ENCODE results near the gene MRPS11. TPM values are rescaled to one million over a fixed set of nuclear protein-coding genes. Genes with fewer than 3 reads are reported as not detected.

Gene MRPS11
- total RNA-seq, 1 donor = 17.7 TPM

DNA sequence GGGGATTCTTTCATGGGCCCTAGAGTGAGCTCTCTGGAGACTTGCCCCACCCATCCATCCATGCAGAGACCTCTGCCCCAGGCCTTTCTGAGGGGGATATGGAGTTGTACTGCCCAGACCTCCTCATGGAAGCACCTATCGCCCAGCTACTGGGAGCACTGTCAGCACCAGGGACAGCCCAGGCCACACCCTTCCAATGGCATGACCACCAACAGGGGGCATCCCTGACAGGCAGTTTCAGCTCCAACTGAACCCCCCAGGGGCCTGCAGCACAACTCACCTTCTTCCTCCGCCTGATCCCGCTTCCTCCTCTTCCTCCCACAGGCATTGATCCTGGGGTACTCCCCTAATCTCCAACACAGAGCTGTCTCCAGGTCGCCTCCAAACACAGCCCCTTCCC, 21.8 kb downstream of the MRPS11 start:
- no peak overlapping the region for H2AFZ ChIP-seq (ENCODE audit: low read length)
- no peak overlapping the region for H3K4me2 ChIP-seq (ENCODE audit: insufficient read depth, low read length)
- no peaks in the 10 kb centered on the region for H3K79me2 ChIP-seq (ENCODE audit: insufficient read depth, low read length)
- no peaks in the 10 kb centered on the region for H3K27me3 ChIP-seq (ENCODE audit: insufficient read depth, low read length)
- no peaks in the 10 kb centered on the region for H3K9me3 ChIP-seq (ENCODE audit: low read depth, low read length)
- H3K4me1 ChIP-seq (ENCODE audit: insufficient read depth, low read length) = peaks cover 8% of the 10 kb centered on the region
- no peaks in the 10 kb centered on the region for H4K20me1 ChIP-seq (ENCODE audit: insufficient read depth, low read length)
- DNase-seq (ENCODE audit: insufficient read length, low spot score, missing footprints) = no peak
- TF ChIP-seq, protein P1, sequence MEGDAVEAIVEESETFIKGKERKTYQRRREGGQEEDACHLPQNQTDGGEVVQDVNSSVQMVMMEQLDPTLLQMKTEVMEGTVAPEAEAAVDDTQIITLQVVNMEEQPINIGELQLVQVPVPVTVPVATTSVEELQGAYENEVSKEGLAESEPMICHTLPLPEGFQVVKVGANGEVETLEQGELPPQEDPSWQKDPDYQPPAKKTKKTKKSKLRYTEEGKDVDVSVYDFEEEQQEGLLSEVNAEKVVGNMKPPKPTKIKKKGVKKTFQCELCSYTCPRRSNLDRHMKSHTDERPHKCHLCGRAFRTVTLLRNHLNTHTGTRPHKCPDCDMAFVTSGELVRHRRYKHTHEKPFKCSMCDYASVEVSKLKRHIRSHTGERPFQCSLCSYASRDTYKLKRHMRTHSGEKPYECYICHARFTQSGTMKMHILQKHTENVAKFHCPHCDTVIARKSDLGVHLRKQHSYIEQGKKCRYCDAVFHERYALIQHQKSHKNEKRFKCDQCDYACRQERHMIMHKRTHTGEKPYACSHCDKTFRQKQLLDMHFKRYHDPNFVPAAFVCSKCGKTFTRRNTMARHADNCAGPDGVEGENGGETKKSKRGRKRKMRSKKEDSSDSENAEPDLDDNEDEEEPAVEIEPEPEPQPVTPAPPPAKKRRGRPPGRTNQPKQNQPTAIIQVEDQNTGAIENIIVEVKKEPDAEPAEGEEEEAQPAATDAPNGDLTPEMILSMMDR (IDR thresholded peaks at IDR 0.05; ENCODE audit: extremely low read depth, low read depth, low read length) = no peak
- no peak overlapping the region for H3K4me3 ChIP-seq (ENCODE audit: insufficient read depth, low read length)
- H3K27ac ChIP-seq (ENCODE audit: low read depth, low read length) = no peak overlapping the region
- H3K36me3 ChIP-seq (ENCODE audit: insufficient read depth, low read length) = no peaks in the 10 kb centered on the region

DNA sequence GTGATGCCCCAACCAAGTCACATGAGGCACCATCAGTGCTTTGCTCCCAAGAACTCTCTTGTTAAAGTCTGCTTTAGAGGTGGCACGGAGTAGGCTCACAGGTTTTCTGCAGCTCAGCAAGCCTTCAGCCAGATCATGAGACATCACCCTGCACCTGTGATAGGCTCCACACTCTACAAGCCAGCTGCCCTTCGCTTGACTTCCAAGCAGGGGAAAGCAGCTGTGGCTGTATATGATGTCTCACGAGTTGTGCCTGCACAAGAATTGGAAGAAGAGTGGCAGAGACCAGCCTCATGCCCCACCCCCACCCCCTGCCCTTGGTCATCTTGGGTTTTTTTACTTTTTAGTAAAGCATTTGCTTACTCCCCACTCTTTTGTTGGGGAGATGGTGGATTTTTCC, 22.5 kb downstream of the MRPS11 start:
- no peak for DNase-seq (ENCODE audit: insufficient read length, low spot score, missing footprints)
- no peak overlapping the region for H3K27ac ChIP-seq (ENCODE audit: low read depth, low read length)
- no peaks in the 10 kb centered on the region for H4K20me1 ChIP-seq (ENCODE audit: insufficient read depth, low read length)
- H3K4me3 ChIP-seq (ENCODE audit: insufficient read depth, low read length) = no peak overlapping the region
- H2AFZ ChIP-seq (ENCODE audit: low read length) = no peak overlapping the region
- H3K4me2 ChIP-seq (ENCODE audit: insufficient read depth, low read length) = no peak overlapping the region
- TF ChIP-seq, protein P1 (IDR thresholded peaks at IDR 0.05; ENCODE audit: extremely low read depth, low read depth, low read length) = no peak
- no peaks in the 10 kb centered on the region for H3K9me3 ChIP-seq (ENCODE audit: low read depth, low read length)
- H3K27me3 ChIP-seq (ENCODE audit: insufficient read depth, low read length) = no peaks in the 10 kb centered on the region
- H3K36me3 ChIP-seq (ENCODE audit: insufficient read depth, low read length) = no peaks in the 10 kb centered on the region
- H3K4me1 ChIP-seq (ENCODE audit: insufficient read depth, low read length) = peaks cover 7% of the 10 kb centered on the region
- H3K79me2 ChIP-seq (ENCODE audit: insufficient read depth, low read length) = no peaks in the 10 kb centered on the region

DNA sequence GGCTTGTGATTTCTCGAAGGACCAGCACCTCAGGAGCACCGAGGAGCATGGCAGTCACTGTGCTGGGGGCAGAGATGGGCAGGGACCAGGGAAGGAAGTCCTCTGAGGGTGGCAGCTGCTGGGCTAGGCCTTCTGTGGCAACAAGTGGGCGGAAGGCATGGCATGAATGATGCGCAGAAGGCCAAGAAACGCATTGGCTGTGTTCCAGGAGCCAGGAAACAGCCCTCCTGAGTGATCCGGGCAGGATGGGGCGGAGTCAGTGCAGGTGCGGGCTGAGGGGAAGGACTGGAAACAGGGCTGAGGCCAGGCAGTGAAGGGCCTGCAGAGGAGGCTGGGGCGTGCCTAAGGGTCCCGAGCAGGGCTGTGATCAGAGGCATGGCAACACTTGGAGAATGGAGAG, 23.6 kb downstream of the MRPS11 start:
- DNase-seq (ENCODE audit: insufficient read length, low spot score, missing footprints) = no peak
- Histone ChIP-seq H3K9me3 (ENCODE audit: low read depth, low read length) (no peaks in the 10 kb centered on the region), H3K27ac (ENCODE audit: low read depth, low read length) (no peak overlapping the region), H3K36me3 (ENCODE audit: insufficient read depth, low read length) (no peaks in the 10 kb centered on the region), H3K79me2 (ENCODE audit: insufficient read depth, low read length) (no peaks in the 10 kb centered on the region), H4K20me1 (ENCODE audit: insufficient read depth, low read length) (no peaks in the 10 kb centered on the region), H3K4me1 (ENCODE audit: insufficient read depth, low read length) (peaks cover 4% of the 10 kb centered on the region), H3K27me3 (ENCODE audit: insufficient read depth, low read length) (no peaks in the 10 kb centered on the region), H3K4me3 (ENCODE audit: insufficient read depth, low read length) (no peak overlapping the region), H2AFZ (ENCODE audit: low read length) (no peak overlapping the region), H3K4me2 (ENCODE audit: insufficient read depth, low read length) (no peak overlapping the region)
- TF ChIP-seq, protein P1 (IDR thresholded peaks at IDR 0.05; ENCODE audit: extremely low read depth, low read depth, low read length) = no peak

DNA sequence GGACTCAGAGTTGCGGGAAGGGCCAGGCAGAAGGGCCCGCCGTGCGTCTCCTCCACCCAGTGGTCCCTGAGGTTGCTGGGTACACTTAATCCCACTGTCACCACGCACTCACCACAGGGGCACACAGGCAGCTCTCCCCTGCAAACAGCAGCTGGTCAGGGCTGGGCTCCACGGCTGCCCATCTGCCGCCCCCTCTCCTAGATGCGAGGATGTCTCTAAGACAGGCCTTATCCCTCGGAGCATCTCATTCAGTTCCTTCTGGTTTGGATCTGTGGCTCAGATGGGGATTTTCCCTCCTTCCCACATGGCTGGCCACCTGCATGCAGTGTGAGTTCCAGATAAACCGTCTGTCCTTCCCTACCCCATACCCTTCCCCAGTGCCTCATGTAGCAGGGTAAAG, 26.3 kb downstream of the MRPS11 start:
- Histone ChIP-seq H3K4me1 (ENCODE audit: insufficient read depth, low read length) (no peaks in the 10 kb centered on the region), H3K79me2 (ENCODE audit: insufficient read depth, low read length) (no peaks in the 10 kb centered on the region), H4K20me1 (ENCODE audit: insufficient read depth, low read length) (no peaks in the 10 kb centered on the region), H3K4me2 (ENCODE audit: insufficient read depth, low read length) (no peak overlapping the region), H2AFZ (ENCODE audit: low read length) (no peak overlapping the region), H3K9me3 (ENCODE audit: low read depth, low read length) (no peaks in the 10 kb centered on the region), H3K4me3 (ENCODE audit: insufficient read depth, low read length) (no peak overlapping the region), H3K36me3 (ENCODE audit: insufficient read depth, low read length) (no peaks in the 10 kb centered on the region), H3K27ac (ENCODE audit: low read depth, low read length) (no peak overlapping the region), H3K27me3 (ENCODE audit: insufficient read depth, low read length) (no peaks in the 10 kb centered on the region)
- TF ChIP-seq, protein P1 (IDR thresholded peaks at IDR 0.05; ENCODE audit: extremely low read depth, low read depth, low read length) = no peak
- no peak for DNase-seq (ENCODE audit: insufficient read length, low spot score, missing footprints)

All from osteoblast (primary cell).